ENCODE results near the gene CCDC15.
"Not testable (repeated sequence)": the region's sequence is repeated elsewhere in the genome, so short reads cannot be mapped to it uniquely, and the experiment has no call there.

CCDC15 gene

DNA sequence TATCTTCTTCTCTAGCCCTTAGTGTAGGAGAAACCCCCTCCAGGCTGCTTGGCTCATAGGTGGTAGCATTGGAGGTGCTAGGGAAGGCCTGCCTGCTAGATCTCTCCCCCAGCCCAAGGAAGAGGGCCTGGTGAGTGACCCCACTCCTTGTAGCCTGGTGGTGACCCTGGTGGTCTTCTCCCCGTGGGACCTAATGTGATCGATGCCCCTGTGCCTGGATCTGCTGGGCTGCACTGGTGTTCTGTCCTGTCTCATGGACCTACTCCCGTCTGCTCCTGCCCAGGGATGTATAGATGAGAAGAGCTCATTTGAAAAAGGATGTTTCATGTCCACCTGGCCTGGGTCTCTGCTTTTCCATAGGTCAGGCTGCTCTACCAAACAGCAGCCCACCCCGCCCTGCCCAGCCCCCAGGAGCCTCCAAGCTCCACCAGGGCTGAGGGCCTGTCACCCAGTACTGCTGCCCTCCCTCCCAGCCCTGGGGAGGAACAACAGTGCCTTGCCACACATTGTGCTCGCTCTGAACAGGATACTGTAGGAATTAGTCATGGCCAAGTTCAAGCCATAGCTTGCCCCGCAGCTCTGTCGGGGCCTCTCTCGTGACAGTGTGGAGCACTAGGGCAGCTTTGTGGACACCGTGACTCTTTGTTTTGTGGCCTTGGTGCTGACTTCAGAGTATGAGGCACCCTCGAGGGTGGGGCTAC lies 128.8 kb downstream of the CCDC15 start:
- peak; percentile 35 for DNase-seq

DNA sequence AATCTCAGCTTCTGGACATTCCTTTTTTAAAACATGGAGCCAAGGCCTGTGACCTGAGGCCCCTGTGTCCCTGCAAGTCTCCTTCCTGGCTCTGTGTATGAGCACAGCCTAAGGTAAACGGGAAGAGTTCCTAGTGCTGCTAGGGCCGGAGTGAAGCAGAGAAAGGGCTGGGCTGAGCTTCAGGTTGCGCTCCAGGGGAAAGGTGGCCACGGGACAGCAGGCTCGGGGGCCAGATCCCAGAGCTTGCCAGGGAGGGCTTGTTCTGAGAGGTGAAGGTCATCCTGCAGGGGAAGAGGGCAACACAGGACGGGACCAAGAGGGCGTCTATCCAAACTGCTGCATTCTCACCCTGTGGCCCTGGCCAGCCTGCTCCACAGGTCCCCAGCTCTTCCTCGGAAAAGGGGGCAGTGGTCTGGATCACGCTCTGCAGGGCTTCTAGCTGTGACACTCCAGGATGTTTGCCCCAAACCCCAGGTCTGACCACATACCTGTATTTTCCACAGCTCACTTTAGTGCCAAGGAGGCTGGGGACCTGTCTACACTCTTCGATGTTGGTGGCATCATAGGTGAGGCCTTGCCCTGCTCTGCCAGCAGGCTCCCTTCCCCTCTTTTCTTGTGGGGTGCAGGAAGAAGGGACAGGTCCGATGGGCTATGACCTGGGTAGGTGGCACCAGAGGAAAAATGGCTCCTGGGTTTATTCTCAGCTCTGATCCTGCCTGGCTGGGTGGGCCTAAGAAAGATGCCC lies 129.5 kb downstream of the CCDC15 start:
- DNase-seq: no peak

DNA sequence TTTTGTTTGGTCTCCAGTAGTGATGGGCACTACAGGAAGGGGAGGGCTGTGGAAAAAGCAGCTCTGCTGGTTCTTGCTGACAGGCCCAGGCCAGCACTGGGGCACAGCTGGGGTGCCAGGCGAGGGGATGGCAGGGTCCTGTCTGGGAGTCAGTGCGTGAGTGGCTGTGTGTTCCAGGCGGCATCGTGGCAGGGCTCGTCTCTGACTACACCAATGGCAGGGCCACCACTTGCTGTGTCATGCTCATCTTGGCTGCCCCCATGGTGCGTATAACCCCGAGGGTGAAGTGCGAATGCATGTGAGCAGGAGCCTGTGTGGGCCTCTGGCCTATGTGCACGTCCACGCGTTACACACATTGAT lies 130.0 kb downstream of the CCDC15 start:
- DNase-seq: no peak

DNA sequence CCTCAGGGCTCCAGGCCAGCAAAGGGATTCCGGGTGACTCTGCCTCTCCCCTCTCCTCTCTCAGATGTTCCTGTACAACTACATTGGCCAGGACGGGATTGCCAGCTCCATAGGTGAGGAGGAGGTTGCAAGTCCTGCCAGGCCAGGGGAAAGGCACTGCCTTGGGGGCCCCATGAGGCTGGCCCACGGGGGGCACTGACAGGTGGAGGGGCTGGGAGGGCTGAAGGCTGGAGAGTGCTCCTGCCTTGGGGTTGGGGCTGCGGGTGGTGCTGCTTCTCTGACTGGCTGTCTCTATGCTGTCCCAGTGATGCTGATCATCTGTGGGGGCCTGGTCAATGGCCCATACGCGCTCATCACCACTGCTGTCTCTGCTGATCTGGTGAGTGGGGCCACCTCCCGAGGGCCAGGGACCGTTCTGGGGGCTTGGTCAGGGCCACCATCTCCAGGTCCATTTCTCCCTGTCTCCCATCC lies 130.8 kb downstream of the CCDC15 start:
- DNase-seq: no peak

DNA sequence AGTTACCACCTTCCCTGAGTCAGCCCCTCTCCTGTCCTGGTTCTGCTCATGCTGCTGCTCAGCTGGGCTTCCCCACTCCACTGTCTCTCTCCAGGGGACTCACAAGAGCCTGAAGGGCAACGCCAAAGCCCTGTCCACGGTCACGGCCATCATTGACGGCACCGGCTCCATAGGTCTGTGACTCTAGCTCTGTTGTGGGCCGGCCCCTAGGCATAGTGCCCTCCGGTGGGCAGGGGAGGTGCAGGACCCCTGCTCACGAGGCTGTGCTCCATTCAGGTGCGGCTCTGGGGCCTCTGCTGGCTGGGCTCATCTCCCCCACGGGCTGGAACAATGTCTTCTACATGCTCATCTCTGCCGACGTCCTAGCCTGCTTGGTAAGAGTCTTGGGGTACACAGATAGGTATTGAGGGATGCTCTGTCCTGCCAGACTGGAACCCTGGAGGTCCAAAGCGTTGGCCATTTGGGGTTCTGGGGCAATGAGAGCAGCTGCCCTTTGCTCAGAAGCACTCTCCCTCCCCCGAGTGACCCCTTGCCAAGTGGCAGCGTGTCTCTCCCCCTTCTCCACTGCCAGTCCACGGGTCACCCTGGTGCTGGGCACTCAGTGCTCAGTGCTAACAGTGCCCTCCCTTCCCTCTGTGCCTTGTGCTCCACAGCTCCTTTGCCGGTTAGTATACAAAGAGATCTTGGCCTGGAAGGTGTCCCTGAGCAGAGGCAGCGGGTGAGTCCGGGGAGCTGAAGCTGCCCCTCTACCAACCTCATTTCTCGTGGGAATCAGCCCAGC lies 131.5 kb downstream of the CCDC15 start:
- no peak for DNase-seq

DNA sequence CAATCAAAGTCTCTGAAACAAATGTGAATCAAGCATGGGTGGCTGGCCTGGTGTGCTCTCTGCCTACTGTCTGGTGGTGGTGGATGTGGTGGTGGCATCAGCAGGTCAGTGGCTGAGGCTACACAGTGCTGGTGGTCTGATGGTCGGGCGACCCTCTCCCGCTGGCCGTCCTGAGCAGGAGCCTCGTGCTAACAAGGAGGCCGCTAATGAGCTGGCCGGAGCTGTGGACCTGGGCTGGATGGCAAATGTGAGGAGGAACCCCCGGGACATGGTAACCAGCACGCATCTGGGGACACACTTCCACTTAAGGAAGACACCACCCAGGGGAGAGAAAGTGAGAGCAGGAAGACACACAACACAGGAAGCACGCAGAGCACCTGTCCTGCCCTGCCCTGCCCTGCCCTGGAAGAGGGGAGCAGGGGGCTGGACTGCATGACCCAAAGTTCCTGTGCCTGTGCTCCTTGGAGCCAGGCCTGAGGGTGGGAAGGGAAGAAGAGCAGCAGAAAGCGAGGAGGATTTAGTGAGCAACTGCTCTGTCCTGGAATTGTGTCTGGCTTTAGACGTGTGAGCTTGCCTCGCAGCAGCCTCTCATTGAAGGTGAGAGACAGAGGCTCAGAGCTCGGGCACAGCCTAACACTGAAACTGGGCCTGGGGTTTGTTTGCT lies 132.8 kb downstream of the CCDC15 start:
- no peak for DNase-seq

DNA sequence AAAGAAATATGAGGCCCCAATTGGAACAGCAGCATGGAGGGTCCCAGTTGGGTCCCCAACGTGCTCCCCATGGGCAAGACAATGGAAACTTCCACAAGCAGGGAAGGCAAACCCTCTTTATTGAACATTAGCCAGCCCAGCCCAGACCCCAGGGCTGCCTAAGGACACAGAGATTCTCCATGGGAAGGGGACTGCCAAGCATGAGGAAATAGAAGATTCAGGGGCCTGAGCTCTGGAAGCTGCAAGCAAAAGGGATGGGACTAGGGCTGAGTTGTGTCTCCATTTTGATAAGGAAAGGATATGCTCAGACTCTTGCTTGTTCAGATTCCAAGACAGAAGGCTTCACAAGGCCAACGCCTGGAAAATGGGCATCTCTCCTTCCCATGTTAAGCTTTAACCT lies 134.1 kb downstream of the CCDC15 start:
- no peak for DNase-seq

DNA sequence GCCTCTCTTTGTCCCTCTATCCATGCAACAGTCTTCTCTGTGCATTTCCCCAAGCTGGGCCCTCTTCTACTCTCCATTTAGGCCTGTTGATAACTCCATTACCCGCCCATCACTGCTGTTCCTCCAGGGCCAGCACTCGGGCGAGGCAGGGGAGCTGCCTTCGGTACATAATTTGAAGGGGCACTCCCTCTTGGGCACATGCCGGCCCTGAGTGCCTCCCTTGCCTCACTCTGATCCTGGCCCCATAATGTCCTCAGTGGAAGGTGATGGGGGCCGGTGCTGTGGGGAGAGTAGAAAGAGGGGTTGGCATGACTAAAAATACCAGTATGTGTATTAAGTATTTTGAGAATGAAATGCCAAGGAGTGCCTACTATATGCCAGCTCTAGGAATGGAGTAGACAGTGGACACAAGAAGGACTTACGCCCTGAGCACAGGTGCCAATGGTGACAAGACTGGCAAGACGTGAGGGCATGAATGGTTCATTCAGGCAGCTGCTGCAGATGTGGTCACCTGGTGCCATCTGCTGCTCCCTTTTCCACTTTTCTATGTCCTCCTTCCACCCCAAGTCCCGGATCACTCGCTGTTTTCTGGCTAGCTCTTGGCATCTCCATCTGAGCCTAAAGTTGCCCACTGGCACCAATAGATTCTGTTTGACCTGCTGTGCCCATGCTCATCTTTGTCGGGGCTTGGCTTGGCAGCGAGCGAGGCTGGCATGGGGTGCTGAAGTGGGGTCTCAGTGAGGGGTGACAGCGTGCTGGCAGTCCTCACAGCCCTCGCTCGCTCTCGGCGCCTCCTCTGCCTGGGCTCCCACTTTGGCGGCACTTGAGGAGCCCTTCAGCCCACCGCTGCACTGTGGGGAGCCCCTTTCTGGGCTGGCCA lies 134.8 kb downstream of the CCDC15 start:
- no peak for DNase-seq

DNA sequence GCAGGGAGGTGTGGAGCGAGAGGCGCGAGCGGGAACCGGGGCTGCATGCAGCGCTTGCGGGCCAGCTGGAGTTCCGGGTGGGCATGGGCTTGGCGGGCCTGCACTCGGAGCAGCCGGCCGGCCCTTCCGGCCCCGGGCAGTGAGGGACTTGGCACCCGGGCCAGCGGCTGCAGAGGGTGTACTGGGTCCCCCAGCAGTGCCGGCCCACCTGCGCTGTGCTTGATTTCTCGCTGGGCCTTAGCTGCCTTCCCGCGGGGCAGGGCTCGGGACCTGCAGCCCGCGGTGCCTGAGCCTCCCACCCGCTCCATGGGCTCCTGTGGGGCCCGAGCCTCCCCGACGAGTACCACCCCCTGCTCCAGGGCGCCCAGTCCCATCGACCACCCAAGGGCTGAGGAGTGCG lies 135.5 kb downstream of the CCDC15 start:
- DNase-seq: not testable (repeated sequence)

DNA sequence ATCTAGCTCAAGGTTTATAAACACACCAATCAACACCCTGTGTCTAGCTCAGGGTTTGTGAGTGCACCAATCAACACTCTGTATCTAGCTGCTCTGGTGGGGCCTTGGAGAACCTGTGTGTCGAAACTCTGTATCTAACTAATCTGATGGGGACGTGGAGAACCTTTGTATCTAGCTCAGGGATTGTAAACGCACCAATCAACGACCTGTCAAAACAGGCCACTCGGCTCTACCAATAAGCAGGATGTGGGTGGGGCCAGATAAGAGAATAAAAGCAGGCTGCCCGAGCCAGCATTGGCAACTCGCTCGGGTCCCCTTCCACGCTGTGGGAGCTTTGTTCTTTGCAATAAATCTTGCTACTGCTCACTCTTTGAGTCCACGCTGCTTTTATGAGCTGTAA lies 136.1 kb downstream of the CCDC15 start:
- not testable (repeated sequence) for DNase-seq

DNA sequence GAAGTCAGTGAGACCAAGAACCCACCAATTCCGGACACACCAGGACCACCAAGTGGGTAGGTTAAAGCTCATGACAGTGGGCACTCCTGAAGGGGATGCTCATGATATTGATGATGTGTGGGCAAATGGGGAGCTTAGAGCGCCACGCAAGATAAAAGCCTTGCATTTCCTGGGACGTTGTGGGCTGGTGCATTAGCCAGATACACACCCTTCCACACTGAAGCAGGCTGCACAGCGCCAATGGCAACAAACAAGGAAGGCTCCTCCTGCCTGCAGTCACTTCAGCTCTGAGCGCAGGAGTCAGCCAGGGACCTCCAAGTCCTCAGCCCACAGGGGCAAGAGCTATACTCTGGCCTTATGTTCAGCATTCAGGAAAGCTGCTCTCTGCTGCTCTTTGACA lies 136.8 kb downstream of the CCDC15 start:
- DNase-seq: no peak

All from fibroblast of skin of abdomen (primary cell).